ENCODE data around the gene BRK1. TPM values are rescaled to one million over a fixed set of nuclear protein-coding genes. Genes with fewer than 3 reads are reported as not detected.
"Not testable (repeated sequence)": the region's sequence is repeated elsewhere in the genome, so short reads cannot be mapped to it uniquely, and the experiment has no call there.

BRK1 gene
- polyA plus RNA-seq, 1 experiment: 202 TPM

- ChIA-PET POLR2A (no interaction called here), CTCF (no interaction called here)
- Histone ChIP-seq H3K4me3 (ENCODE audit: low read depth, low read length) (no peak overlapping the region), H3K27ac (ENCODE audit: low read depth, low read length) (no peak overlapping the region), H3K27me3 (ENCODE audit: control insufficient read depth, insufficient read depth, low read length) (no peaks in the 10 kb centered on the region), H3K9me3 (ENCODE audit: control insufficient read depth, insufficient read depth, low read length) (no peaks in the 10 kb centered on the region)
- no peak for DNase-seq (ENCODE audit: low read depth, low spot score)
- no peak for TF ChIP-seq CTCF (IDR thresholded peaks at IDR 0.05; ENCODE audit: low read depth, low read length)
Observed at GRCh38 chr3:10121064-10121463, 5.6 kb downstream of the BRK1 start.

DNA sequence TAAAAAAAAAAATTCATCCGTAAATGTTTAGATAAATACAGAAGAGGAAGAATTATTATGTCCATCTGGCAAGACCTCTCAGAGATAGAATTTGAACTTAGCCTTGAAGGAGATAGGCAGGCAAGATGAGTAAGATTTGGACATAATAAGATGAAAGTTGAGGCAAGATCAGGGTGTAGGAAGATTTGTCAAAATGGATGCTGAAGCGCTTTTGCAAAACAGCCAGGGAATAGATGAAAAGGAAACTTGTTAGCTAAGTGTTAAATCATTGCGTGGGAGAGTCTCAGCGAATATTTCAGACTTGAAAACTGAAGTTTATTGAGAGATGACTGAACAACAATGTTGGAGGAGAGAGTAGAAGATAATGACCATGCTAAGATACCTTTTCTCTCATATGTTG is 7.2 kb downstream of the BRK1 start:
- Histone ChIP-seq H3K4me3 (ENCODE audit: low read depth, low read length) (no peak overlapping the region), H3K9me3 (ENCODE audit: control insufficient read depth, insufficient read depth, low read length) (no peaks in the 10 kb centered on the region), H3K27me3 (ENCODE audit: control insufficient read depth, insufficient read depth, low read length) (no peaks in the 10 kb centered on the region), H3K27ac (ENCODE audit: low read depth, low read length) (no peak overlapping the region)
- TF ChIP-seq CTCF (IDR thresholded peaks at IDR 0.05; ENCODE audit: low read depth, low read length): no peak
- POLR2A ChIA-PET: no interaction called here
- DNase-seq (ENCODE audit: low read depth, low spot score): no peak
- CTCF ChIA-PET: no interaction called here

- H3K9me3 ChIP-seq (ENCODE audit: control insufficient read depth, insufficient read depth, low read length); DNase-seq (ENCODE audit: low read depth, low spot score); POLR2A ChIA-PET; CTCF ChIA-PET; H3K27ac ChIP-seq (ENCODE audit: low read depth, low read length); H3K27me3 ChIP-seq (ENCODE audit: control insufficient read depth, insufficient read depth, low read length); H3K4me3 ChIP-seq (ENCODE audit: low read depth, low read length): not testable (repeated sequence)
Observed at GRCh38 chr3:10135872-10136271, 20.4 kb downstream of the BRK1 start.

DNA sequence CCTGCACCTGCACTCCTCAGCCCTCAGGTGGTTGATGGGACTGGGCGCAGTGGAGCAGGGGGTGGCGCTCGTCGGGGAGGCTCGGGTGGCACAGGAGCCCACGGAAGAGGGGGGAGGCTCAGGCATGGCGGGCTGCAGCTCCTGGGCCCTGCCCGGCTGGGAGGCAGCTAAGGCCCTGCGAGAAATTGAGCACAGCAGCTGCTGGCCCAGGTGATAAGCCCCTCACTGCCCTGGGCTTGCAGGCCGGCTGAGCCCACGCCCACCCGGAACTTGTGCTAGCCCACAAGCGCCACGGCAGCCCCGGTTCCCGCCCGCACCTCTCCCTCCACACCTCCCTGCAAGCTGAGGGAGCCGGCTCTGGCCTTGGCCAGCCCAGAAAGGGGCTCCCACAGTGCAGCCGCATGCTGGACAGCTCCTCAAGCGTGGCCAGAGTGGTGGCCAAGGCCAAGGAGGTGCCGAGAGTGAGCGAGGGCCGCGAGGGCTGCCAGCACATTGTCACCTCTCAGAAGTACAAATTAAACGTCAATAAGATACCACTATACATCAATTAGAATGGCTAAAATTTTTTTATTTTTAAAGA is 21.0 kb downstream of the BRK1 start:
- H3K27me3 ChIP-seq (ENCODE audit: control insufficient read depth, insufficient read depth, low read length): no peaks in the 10 kb centered on the region
- H3K9me3 ChIP-seq (ENCODE audit: control insufficient read depth, insufficient read depth, low read length): peaks cover 9% of the 10 kb centered on the region
- CTCF ChIA-PET: no interaction called here
- no peak overlapping the region for H3K27ac ChIP-seq (ENCODE audit: low read depth, low read length)
- no peak for DNase-seq (ENCODE audit: low read depth, low spot score)
- POLR2A ChIA-PET: no interaction called here
- H3K4me3 ChIP-seq (ENCODE audit: low read depth, low read length): no peak overlapping the region
- TF ChIP-seq CTCF (IDR thresholded peaks at IDR 0.05; ENCODE audit: low read depth, low read length): no peak

DNA sequence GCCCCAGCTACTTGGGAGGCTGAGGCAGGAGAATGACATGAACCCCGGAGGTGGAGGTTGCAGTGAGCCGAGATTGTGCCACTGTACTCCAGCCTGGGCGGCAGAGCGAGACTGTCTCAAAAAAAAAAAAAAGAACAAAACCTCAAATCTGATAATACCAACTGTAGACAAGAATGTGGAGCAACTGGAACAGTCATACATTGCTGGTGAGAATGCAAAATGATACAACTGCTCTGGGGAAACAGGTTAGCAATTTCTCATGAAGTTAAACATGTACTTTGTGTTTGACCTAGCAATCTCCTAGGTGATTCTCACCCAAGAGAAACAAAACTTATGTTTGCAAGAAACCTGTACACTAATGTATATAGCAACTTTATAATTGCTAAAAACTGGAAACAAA is 21.7 kb downstream of the BRK1 start:
- ChIA-PET CTCF (no interaction called here), POLR2A (no interaction called here)
- no peak for TF ChIP-seq CTCF (IDR thresholded peaks at IDR 0.05; ENCODE audit: low read depth, low read length)
- Histone ChIP-seq H3K27me3 (ENCODE audit: control insufficient read depth, insufficient read depth, low read length) (no peaks in the 10 kb centered on the region), H3K4me3 (ENCODE audit: low read depth, low read length) (no peak overlapping the region), H3K9me3 (ENCODE audit: control insufficient read depth, insufficient read depth, low read length) (peaks cover 9% of the 10 kb centered on the region), H3K27ac (ENCODE audit: low read depth, low read length) (no peak overlapping the region)
- DNase-seq (ENCODE audit: low read depth, low spot score): no peak

Measured in AG04450 (cell line).